Omental fat pad (tissue), 4 donors: ENCODE measurements around the gene LPCAT1. TPM values are rescaled to one million over a fixed set of nuclear protein-coding genes. Genes with fewer than 3 reads are reported as not detected.
"Not testable (repeated sequence)": the region's sequence is repeated elsewhere in the genome, so short reads cannot be mapped to it uniquely, and the experiment has no call there.

Source experiments
- ATAC-seq: fragments of 150-250 bp; one replicate; pipeline ENCODE4 v1.9.1; 2016; ENCODE audit warnings: mild to moderate bottlenecking, moderate library complexity; ENCODE audit not compliant: low FRiP score
- DNase-seq: peaks from one replicate; pipeline ENCODE4 v3.0.0-alpha.2; 2019; ENCODE audit warnings: low spot score
- total RNA-seq, 4 donors: library from RNA; depleted of rRNA; stranded (reverse); fragments of >200 nt; gene quantifications; one replicate each; pipeline ENCODE4 v1.1.0, GENCODE V29; 2016
- TF ChIP-seq, protein P1 (sequence below), 3 donors: fragments of 450-650 bp; IDR thresholded peaks; one replicate each; pipeline ENCODE4 v1.5.1; 2016 to 2017; ENCODE audit warnings: antibody characterized with exemption in 3 of 3, mild to moderate bottlenecking in 3 of 3, moderate library complexity in 2 of 3

LPCAT1 gene
- total RNA-seq, 4 donors from 2014 or later, result 22.3 to 37.1 (median 34.5) TPM

DNA sequence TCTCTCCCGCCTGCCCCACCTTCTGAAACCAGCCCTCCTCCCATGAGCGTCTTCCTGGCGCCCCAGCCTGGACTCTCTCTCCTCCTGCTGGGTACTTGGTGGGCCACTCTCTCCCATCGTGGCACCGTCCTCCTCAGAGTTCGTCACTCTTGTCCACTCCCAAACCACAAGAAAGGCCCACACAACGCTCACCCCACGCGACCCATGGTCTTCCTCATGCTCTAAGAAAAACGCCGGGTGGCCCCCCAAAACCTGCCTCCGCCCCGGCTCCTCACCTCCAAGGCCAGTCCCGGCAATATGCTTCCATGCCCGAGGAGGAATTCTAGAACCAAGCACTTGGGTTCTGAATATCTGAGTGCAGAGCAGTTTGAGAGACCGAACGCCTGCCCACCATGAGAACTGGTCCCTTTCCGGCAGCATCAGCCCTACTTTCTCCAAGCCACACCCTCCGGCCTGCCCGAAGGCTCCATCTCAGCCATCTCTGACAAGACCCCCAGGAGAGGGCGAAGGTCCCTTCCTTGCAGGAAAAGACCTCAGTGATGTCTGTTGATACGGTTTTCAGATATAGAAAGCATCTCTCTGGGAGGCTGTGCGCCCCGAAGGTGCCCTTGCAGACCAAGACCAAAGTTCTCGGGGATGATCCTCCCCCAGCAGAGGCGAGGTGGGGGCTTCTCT is 93.5 kb downstream of the LPCAT1 start:
- ATAC-seq, result no peak
- TF ChIP-seq, protein P1, sequence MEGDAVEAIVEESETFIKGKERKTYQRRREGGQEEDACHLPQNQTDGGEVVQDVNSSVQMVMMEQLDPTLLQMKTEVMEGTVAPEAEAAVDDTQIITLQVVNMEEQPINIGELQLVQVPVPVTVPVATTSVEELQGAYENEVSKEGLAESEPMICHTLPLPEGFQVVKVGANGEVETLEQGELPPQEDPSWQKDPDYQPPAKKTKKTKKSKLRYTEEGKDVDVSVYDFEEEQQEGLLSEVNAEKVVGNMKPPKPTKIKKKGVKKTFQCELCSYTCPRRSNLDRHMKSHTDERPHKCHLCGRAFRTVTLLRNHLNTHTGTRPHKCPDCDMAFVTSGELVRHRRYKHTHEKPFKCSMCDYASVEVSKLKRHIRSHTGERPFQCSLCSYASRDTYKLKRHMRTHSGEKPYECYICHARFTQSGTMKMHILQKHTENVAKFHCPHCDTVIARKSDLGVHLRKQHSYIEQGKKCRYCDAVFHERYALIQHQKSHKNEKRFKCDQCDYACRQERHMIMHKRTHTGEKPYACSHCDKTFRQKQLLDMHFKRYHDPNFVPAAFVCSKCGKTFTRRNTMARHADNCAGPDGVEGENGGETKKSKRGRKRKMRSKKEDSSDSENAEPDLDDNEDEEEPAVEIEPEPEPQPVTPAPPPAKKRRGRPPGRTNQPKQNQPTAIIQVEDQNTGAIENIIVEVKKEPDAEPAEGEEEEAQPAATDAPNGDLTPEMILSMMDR (IDR thresholded peaks at IDR 0.05), result no peak
- no peak for DNase-seq

DNA sequence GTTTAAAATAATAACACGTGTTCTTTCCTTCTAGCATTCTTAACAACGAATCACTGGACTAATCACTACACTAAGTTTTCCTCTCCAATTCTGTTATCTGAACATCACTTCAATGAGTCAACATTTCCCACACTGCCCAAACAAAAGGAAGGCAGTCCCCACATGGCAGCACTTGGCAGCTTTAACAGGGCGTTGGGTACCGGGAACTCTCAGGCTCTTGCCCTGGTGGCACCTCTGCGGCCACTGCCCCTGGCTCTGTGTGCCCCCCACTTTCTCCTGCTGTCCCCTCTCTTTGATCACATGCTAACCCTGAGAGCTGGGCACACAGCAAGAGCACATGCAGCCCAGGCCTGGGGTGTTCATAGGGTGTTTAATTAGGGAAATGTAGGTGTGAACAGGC is 94.3 kb downstream of the LPCAT1 start:
- TF ChIP-seq, protein P1 (IDR thresholded peaks at IDR 0.05), result no peak
- DNase-seq, result no peak
- ATAC-seq, result no peak

DNA sequence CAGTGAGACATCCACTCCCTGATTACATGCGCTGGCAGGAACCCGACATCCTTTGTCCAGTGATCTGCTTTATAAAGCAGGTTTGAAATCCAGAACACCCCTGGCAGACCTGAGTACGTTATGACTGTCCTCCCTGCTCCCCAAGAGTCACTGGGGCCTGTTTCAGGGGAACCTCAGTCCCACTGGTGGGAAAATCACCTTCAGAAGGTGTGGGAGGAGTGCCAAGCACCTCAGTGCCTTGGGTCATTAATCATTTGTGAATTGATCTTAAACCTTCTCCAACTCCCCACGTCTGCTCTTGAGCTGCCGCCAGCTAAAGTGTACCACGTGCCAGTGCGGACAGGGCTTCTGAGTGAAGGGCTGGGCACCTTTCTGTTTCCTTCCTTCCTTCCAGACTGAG is 94.7 kb downstream of the LPCAT1 start:
- TF ChIP-seq, protein P1 (IDR thresholded peaks at IDR 0.05), result no peak
- DNase-seq (no peak), ATAC-seq (no peak)

DNA sequence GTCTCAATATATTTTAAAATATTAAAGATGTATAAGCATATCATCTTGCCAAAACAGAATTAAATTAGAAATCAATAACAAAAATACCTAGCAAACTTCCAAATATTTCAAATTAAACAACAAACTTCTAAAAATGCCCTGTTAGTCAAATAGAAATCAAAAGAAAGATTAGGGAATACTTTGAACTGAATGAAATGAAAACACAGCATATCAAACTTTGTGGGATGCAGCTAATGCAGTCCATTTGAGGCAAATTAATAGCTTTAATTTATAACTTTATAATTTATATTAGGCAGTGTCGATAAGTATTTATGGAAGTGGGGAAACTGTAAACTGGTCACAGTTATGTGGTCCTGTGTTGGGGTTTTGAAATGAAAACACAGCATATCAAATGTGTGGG is 95.7 kb downstream of the LPCAT1 start:
- ATAC-seq (no peak), DNase-seq (no peak)
- TF ChIP-seq, protein P1 (IDR thresholded peaks at IDR 0.05), result no peak

DNA sequence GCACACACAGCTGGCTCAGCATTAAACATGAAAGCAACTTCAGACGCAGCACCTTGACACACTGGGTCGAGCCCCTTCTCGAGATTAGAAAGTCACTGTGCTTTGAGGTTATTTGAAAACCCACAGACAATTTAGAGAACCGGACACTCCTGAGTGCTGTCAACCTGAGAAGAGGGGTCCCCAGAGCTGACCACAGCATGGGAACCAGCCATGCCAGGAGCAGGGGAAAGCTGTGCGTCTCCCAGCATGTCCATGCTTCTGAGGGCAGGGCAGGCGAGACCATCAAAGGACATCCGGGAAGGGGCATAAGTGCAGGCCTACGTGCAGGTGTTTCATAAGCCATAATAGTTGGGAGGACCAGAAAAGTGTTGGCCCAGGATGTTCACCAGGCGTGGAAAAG is 99.0 kb downstream of the LPCAT1 start:
- DNase-seq (no peak), ATAC-seq (no peak)
- TF ChIP-seq, protein P1 (IDR thresholded peaks at IDR 0.05), result no peak

DNA sequence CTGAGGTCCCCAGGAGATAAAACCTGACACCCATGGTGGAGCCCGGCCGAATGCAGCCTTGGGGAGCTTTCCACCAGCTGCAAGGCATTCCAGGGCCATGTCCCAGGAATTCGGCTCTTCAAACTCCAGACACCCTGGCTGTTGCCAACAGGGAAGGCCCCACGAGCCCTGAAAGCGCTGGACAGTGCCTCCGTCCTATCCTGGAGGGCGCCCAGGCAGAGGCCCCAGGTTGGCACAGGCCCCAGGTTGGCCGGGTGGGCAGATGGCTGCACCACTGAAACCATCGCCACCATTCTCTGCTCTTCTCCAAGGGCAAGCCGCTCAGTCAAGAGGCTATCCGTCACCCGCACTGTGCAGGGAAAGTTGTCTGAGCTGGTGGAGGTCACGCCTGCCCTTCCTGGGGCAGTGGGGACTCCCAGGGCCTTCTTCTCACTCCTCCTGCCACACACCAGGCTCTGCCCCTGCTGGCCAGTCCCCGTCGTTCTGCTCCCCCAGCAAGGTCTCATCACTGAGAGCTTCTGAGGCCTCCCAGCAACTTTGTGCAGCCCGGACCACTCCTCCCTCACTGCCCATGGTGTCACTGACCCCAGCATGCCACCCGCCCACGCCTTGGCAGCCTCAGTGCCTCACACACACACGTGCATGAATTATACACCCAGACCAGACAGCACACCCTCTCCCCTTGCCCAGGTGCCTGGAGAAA is 99.7 kb downstream of the LPCAT1 start:
- TF ChIP-seq, protein P1 (IDR thresholded peaks at IDR 0.05), result no peak
- ATAC-seq (peak; percentile 46), DNase-seq (no peak)

DNA sequence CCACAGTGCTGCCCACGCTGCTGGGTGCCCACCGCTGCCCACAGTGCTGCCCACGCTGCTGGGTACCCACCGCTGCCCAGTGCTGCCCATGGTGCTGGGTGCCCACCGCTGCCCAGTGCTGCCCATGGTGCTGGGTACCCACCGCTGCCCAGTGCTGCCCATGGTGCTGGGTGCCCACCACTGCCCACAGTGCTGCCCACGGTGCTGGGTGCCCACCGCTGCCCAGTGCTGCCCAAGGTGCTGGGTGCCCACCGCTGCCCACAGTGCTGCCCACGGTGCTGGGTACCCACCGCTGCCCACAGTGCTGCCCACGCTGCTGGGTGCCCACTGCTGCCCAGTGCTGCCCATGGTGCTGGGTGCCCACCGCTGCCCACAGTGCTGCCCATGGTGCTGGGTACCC is 101.2 kb downstream of the LPCAT1 start:
- DNase-seq, ATAC-seq: not testable (repeated sequence)
